ENCODE data around the gene FABP1.

FABP1 gene

DNA sequence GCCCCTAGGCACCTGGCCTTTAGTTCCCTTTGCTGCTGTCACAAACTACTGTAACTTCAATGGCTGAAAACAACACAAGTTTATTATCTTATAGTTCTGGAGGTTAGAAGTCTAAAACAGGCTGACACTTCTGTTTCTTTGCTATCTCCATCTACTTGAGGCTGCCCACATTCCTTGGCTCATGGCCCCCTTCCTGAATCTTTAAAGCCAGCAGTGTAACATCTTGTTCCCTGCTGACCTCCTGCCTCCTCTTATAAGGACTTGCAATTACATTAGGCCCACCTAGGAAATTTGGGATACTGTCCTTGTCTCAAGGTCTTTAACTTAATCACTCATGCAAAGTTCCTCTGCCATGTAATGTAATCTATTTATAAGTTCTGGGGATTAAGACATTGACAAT, 53.7 kb downstream of the FABP1 start:
- no peak for DNase-seq (ENCODE audit: low read depth)
- TF ChIP-seq, protein P1, sequence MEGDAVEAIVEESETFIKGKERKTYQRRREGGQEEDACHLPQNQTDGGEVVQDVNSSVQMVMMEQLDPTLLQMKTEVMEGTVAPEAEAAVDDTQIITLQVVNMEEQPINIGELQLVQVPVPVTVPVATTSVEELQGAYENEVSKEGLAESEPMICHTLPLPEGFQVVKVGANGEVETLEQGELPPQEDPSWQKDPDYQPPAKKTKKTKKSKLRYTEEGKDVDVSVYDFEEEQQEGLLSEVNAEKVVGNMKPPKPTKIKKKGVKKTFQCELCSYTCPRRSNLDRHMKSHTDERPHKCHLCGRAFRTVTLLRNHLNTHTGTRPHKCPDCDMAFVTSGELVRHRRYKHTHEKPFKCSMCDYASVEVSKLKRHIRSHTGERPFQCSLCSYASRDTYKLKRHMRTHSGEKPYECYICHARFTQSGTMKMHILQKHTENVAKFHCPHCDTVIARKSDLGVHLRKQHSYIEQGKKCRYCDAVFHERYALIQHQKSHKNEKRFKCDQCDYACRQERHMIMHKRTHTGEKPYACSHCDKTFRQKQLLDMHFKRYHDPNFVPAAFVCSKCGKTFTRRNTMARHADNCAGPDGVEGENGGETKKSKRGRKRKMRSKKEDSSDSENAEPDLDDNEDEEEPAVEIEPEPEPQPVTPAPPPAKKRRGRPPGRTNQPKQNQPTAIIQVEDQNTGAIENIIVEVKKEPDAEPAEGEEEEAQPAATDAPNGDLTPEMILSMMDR (IDR thresholded peaks at IDR 0.05; ENCODE audit: low read length, missing control alignments) = no peak
- H3K4me3 ChIP-seq (replicated peaks; ENCODE audit: low read depth, low read length) = no peak overlapping the region

Data from fibroblast of pulmonary artery (primary cell).